HFF-Myc (cell line): ENCODE data around the gene VEGFA.

ENCODE experiments used
- DNase-seq: peaks from one replicate; pipeline ENCODE4 v3.0.0-alpha.2; 2011; ENCODE audit warnings: low read depth; ENCODE audit errors: extremely low read depth
- H3K4me3 ChIP-seq: replicated peaks from 2 replicates; pipeline ENCODE4 v1.5.1; 2011; ENCODE audit warnings: low read depth, mild to moderate bottlenecking, control low read depth, low read length
- TF ChIP-seq, protein P1 (sequence below): IDR thresholded peaks from 2 replicates; pipeline ENCODE4 v1.5.1; 2012; ENCODE audit warnings: mild to moderate bottlenecking, low read depth, low read length, control low read depth; ENCODE audit errors: missing control alignments

VEGFA gene

DNA sequence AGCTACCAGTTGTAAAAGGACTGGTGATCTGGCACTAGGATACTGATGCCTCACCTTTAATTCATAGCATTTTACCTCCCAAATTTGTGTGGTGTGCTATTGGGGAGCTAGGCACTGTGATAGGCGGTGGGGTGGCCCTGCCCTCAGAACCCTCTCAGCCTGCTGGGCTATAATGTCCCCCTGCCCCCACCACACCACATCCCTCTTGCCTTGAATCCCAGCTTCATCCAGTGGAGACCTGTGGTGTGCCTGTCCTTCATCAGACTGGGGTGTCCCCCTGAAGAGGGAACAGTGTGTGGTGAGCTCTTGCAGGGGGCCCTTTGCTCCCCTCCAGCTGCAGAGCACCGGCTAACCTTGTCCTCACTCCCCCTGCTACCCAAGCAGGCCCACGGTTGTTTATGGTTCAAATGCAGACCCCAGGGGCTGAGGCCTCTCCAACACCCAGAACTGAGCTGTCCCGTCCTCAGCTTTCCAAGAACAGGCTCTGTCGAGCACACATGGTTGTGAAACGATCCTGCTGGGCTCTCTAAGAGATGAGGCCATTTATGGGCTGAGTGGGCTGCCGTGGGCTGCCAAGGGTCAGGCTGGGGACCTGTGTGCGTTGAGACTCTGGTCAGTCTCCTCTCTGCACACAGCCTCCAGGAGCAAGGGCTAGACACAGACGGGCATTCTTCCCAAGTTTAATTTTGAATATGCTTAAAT, 26.9 kb upstream of the VEGFA start:
- no peak overlapping the region for H3K4me3 ChIP-seq
- TF ChIP-seq, protein P1, sequence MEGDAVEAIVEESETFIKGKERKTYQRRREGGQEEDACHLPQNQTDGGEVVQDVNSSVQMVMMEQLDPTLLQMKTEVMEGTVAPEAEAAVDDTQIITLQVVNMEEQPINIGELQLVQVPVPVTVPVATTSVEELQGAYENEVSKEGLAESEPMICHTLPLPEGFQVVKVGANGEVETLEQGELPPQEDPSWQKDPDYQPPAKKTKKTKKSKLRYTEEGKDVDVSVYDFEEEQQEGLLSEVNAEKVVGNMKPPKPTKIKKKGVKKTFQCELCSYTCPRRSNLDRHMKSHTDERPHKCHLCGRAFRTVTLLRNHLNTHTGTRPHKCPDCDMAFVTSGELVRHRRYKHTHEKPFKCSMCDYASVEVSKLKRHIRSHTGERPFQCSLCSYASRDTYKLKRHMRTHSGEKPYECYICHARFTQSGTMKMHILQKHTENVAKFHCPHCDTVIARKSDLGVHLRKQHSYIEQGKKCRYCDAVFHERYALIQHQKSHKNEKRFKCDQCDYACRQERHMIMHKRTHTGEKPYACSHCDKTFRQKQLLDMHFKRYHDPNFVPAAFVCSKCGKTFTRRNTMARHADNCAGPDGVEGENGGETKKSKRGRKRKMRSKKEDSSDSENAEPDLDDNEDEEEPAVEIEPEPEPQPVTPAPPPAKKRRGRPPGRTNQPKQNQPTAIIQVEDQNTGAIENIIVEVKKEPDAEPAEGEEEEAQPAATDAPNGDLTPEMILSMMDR: no peak
- DNase-seq: no peak

DNA sequence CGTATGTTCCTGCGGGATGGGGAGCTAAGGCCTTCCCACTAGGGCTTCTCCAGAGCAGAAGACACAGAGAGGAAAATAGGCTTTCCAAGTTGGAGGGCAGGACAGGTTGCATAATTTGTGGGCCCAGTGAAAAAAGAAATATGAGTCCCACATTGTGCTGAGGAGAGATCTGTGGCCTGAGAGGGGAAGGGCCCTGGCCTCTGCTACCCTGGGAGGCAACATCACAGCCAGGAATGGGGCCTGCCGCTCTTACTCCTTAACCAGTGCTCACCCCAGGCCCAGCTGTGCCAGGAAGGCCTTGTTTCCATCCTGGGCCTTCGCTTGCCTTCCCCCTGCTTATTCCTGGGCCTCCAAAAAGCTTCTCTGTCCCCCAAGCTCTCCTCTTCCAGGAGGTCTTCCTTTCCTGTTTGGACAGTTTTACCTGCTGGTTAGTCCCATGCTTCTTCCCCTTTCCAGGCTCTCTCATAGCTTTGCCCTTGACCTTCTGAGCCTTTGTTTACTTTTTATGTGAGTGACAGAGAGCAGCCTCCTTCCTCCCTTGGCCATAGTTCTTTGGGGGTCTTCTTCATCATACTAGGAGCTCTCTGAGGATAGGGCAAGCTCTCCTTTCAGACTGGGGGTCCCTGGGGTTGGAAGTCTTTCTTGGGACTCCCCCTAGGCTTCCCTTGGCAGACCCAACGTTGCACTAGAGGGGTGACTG, 26.2 kb upstream of the VEGFA start:
- no peak for DNase-seq
- TF ChIP-seq, protein P1: no peak
- no peak overlapping the region for H3K4me3 ChIP-seq

DNA sequence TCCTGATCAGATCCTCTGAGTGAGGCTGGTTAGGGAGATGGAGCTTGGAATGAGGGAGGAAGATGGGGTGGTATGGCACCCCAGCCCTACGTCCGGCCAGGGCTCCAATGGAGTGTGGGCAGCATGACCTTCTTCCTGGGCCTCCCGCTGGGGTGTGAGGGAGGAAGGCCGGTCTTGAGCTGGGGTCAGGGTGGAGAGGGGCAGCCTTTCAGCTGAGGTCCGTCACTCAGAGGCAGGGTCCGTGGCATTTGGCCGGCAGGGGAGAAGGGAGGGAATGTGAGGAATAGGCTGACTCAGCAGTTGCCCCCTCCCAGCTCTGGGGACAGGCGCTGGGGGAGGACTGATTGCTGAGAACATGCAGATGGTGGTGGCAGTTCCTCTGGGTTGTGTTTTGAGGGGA, 25.5 kb upstream of the VEGFA start:
- H3K4me3 ChIP-seq: no peak overlapping the region
- DNase-seq: no peak
- TF ChIP-seq, protein P1: no peak

DNA sequence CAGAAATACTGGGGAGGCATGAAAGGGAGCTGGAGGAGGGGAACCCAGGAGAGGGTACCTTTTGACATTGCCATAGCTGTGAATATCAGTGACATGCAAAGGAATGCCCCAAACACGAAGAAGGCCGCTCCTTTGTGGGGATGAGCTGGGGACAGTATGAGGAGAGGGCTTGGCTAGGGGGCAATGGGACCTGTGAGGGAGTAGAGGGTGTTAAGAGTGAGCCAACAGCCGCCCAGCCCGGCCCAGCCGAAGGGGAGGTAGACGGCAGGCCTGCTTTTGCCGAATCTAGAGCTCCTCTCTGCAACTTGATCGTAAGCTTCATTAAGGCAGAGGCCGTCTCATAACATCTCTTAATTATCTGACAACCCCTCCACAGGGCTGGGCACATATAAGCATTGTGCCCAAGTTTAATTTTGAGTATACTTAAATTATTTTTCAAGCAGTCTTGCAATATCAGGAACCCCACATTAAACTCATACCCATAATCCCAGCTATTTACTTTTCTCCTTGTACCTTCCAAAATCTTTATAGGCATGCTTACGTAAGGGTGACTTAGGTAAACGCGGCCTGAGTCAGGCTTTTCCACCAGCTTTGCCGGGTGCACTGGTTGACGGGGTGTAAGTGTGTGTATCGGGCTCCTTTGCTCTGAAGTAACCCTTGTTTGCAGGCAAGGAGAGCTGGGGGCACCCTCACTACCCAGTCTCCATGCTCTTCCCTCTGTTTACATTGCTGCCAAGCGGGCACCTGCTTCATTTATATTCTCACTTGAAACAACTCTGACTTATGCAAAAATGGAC, 24.9 kb upstream of the VEGFA start:
- TF ChIP-seq, protein P1: no peak
- no peak overlapping the region for H3K4me3 ChIP-seq
- no peak for DNase-seq

DNA sequence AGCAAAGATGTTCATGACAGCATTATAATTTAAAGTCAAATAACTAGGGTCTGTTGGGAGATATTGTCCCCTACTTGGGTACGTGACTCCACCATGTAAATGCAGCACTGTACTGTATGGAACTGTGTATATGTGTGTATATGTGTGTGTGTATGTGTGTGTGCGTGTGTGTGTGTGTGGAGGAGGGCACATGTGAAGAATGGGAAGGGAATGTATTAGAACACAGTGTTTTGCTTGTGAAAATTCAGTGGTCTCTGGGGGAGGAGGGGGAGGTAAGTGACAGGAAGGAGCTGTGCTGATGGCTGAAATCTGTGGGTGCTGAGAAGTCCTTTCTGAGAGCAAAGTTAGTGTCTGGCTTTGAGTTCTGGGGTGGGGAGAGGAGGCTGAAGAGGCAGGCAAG, 23.9 kb upstream of the VEGFA start:
- TF ChIP-seq, protein P1: no peak
- no peak overlapping the region for H3K4me3 ChIP-seq
- no peak for DNase-seq

DNA sequence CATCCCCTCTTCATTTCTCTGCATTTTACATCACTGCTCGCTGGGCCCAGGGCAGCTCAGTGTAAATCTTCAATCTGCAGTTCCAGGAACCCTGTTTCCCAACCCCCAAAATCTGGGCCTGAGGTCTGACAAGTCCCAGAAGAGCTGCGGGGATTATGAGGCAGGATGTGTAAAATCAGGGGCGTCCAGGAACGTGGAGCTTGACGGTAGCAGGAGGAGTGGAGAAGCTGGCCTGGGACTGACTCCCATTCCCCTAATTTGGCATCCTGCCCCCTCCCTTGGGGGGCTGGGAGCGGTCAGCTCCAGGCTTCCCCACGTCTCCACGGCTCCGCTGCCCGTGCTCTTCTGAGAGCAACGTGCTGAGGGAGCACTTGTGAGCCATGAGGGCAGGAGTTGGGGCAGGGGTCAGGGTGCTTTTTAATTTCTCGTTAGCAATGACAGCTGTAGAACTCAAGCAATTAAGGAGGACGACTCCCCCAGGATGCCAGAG, 23.4 kb upstream of the VEGFA start:
- no peak for DNase-seq
- TF ChIP-seq, protein P1: no peak

More for the DNA sequence above, 23.4 kb upstream of the VEGFA start:
- H3K4me3 ChIP-seq: no peak overlapping the region
